GM15510 (cell line): ENCODE measurements around the gene CDON.

Experiments
- POLR2A ChIP-seq: IDR thresholded peaks from 3 replicates; pipeline ENCODE4 v1.6.1; 2011; ENCODE audit warnings: borderline replicate concordance; ENCODE audit not compliant: insufficient read length; ENCODE audit errors: extremely low read depth

Gene CDON

GRCh38 chr11:126088999-126089398, 26.3 kb upstream of the CDON start:
- TF ChIP-seq POLR2A = no peak

- TF ChIP-seq POLR2A = no peak
Measured at GRCh38 chr11:126086248-126086647, 23.6 kb upstream of the CDON start.

- TF ChIP-seq POLR2A = no peak
Measured at GRCh38 chr11:126084608-126084912, 21.9 kb upstream of the CDON start.

GRCh38 chr11:126083829-126084607, 21.4 kb upstream of the CDON start:
- TF ChIP-seq POLR2A = no peak

GRCh38 chr11:126082251-126083109, 19.8 kb upstream of the CDON start:
- no peak for TF ChIP-seq POLR2A

GRCh38 chr11:126081915-126082250, 19.2 kb upstream of the CDON start:
- TF ChIP-seq POLR2A = no peak

GRCh38 chr11:126080161-126080941, 17.7 kb upstream of the CDON start:
- no peak for TF ChIP-seq POLR2A

GRCh38 chr11:126079621-126080124, 17.0 kb upstream of the CDON start:
- no peak for TF ChIP-seq POLR2A

- no peak for TF ChIP-seq POLR2A
Measured at GRCh38 chr11:126076641-126077040, 14.0 kb upstream of the CDON start.

GRCh38 chr11:126072801-126073594, 10.3 kb upstream of the CDON start:
- TF ChIP-seq POLR2A = no peak

- TF ChIP-seq POLR2A = no peak
Measured at GRCh38 chr11:126072141-126072741, 9.6 kb upstream of the CDON start.

GRCh38 chr11:126063507-126063852, 814 bp upstream of the CDON start:
- no peak for TF ChIP-seq POLR2A

GRCh38 chr11:126061707-126062678, 673 bp downstream of the CDON start:
- TF ChIP-seq POLR2A = no peak

GRCh38 chr11:126060757-126061171, 1.9 kb downstream of the CDON start:
- no peak for TF ChIP-seq POLR2A
